ENCODE data around the gene CDC45.

- TF ChIP-seq, protein P1, sequence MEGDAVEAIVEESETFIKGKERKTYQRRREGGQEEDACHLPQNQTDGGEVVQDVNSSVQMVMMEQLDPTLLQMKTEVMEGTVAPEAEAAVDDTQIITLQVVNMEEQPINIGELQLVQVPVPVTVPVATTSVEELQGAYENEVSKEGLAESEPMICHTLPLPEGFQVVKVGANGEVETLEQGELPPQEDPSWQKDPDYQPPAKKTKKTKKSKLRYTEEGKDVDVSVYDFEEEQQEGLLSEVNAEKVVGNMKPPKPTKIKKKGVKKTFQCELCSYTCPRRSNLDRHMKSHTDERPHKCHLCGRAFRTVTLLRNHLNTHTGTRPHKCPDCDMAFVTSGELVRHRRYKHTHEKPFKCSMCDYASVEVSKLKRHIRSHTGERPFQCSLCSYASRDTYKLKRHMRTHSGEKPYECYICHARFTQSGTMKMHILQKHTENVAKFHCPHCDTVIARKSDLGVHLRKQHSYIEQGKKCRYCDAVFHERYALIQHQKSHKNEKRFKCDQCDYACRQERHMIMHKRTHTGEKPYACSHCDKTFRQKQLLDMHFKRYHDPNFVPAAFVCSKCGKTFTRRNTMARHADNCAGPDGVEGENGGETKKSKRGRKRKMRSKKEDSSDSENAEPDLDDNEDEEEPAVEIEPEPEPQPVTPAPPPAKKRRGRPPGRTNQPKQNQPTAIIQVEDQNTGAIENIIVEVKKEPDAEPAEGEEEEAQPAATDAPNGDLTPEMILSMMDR (IDR thresholded peaks at IDR 0.05): peak in 1 of 3 donors; percentile 32
- no peak for TF ChIP-seq POLR2A (IDR thresholded peaks at IDR 0.05)
These were observed 47.4 kb upstream of the CDC45 start, which contains the start of gene MRPL40 for GRCh38 chr22:19432133-19432851.
